GM23338 (cell line): ENCODE data around the gene EMC10.

Experiments
- CREB1 ChIP-seq: fragments of 250-450 bp; sonication (Bioruptor Pico); IDR thresholded peaks from 2 replicates; pipeline ENCODE4 v1.5.0; 2020; ENCODE audit warnings: low read depth, mild to moderate bottlenecking, moderate library complexity
- CTCF ChIP-seq, 2 experiments: fragments of 200-600 bp in 1 of 2; sonication (generic) in 1 of 2; conservative IDR thresholded peaks; 2 replicates each; pipeline versions ENCODE4 v1.5.1 to v1.6.1; 2016 to 2017; ENCODE audit warnings: antibody characterized with exemption in 2 of 2, low read depth in 2 of 2, mild to moderate bottlenecking in 2 of 2, moderate library complexity in 1 of 2
- ETS1 ChIP-seq: IDR thresholded peaks from 2 replicates; pipeline ENCODE4 v1.6.1; 2016; ENCODE audit warnings: antibody characterized with exemption
- EZH2 ChIP-seq: fragments of 200-600 bp; sonication (generic); IDR thresholded peaks from one replicate; pipeline ENCODE4 v1.8.0; 2017; ENCODE audit warnings: antibody characterized with exemption, mild to moderate bottlenecking, low read depth; ENCODE audit not compliant: unreplicated experiment
- EZH2phosphoT487 ChIP-seq: fragments of 200-600 bp; sonication (generic); IDR thresholded peaks from one replicate; pipeline ENCODE4 v1.8.1; 2018; ENCODE audit warnings: antibody characterized with exemption; ENCODE audit not compliant: unreplicated experiment
- JUNB ChIP-seq: IDR thresholded peaks from one replicate; pipeline ENCODE4 v1.6.1; 2016; ENCODE audit warnings: antibody characterized with exemption; ENCODE audit not compliant: unreplicated experiment
- NANOG ChIP-seq: IDR thresholded peaks from 2 replicates; pipeline ENCODE4 v1.6.1; 2016; ENCODE audit warnings: antibody characterized with exemption, borderline replicate concordance
- POLR2AphosphoS5 ChIP-seq: IDR thresholded peaks from 2 replicates; pipeline ENCODE4 v1.6.1; 2016; ENCODE audit warnings: antibody characterized with exemption, low read depth
- REST ChIP-seq: IDR thresholded peaks from one replicate; pipeline ENCODE4 v1.6.1; 2018; ENCODE audit warnings: antibody characterized with exemption; ENCODE audit not compliant: unreplicated experiment
- STAT1 ChIP-seq: IDR thresholded peaks from one replicate; pipeline ENCODE4 v1.6.1; 2016; ENCODE audit warnings: antibody characterized with exemption; ENCODE audit not compliant: unreplicated experiment
- ZNF114 ChIP-seq: fragments of 250-450 bp; sonication (Bioruptor Pico); IDR thresholded peaks from 2 replicates; pipeline ENCODE4 v1.5.0; 2020; ENCODE audit warnings: mild to moderate bottlenecking, moderate library complexity
- ZNF331 ChIP-seq: fragments of 250-450 bp; sonication (Bioruptor Pico); IDR thresholded peaks from 2 replicates; pipeline ENCODE4 v1.5.0; 2020; ENCODE audit warnings: low read depth, mild to moderate bottlenecking, moderate library complexity
- ZNF462 ChIP-seq: fragments of 250-450 bp; sonication (Bioruptor Pico); IDR thresholded peaks from 2 replicates; pipeline ENCODE4 v1.5.0; 2020; ENCODE audit warnings: mild to moderate bottlenecking, moderate library complexity

GRCh38 chr19:50518091-50519005, 42.0 kb downstream of the EMC10 start:
- TF ChIP-seq REST (no peak), CTCF (conservative IDR thresholded peaks at IDR 0.05; ENCODE audit: low read depth in 2 of 2) (peak; percentile 61 to 77), POLR2AphosphoS5 (no peak), CREB1 (CRISPR knock-in tag) (no peak), EZH2 (no peak), NANOG (no peak), STAT1 (no peak), ETS1 (no peak), EZH2phosphoT487 (no peak), JUNB (no peak), ZNF331 (no peak), ZNF462 (CRISPR knock-in tag) (no peak), ZNF114 (CRISPR knock-in tag) (no peak)
